IMR-90 (cell line): ENCODE results near the gene CEP128. TPM values are rescaled to one million over a fixed set of nuclear protein-coding genes. Genes with fewer than 3 reads are reported as not detected.

Experiments
- ATAC-seq: fragments of 200-7000 bp; cut with Tn5 transposase; 2 replicates; pipeline ENCODE4 v1.9.1; 2020; ENCODE audit warnings: low read depth, mild to moderate bottlenecking, moderate library complexity
- BruUV-seq: library from RNA; stranded (reverse); fragments of 400-500 nt; replicated peaks from 2 replicates; lab custom pipeline; 2021; lab: Mats Ljungman, UMichigan
- CTCF ChIA-PET: fragments of 300-600 bp; formaldehyde crosslinking; extraction: SDS; loops from one replicate; lab custom pipeline; 2021; ENCODE audit warnings: antibody characterized with exemption; lab: Yijun Ruan, JAX
- POLR2A ChIA-PET: fragments of 300-600 bp; sonication (Branson Sonifier 250); formaldehyde crosslinking; loops from one replicate; lab custom pipeline; 2022; ENCODE audit warnings: antibody characterized with exemption; ENCODE audit not compliant: unreplicated experiment; lab: Charles Lee
- DNase-seq: peaks from one replicate; pipeline ENCODE4 v3.0.0; 2013
- H2AFZ ChIP-seq: replicated peaks from 2 replicates; pipeline ENCODE3; 2013; ENCODE audit warnings: low read length, mild to moderate bottlenecking; ENCODE audit not compliant: poor library complexity
- H2AK5ac ChIP-seq: 2 replicates; pipeline ENCODE4 v1.6.1; 2013; ENCODE audit warnings: low read depth, low read length, inconsistent platforms
- H2AK9ac ChIP-seq: replicated peaks from 2 replicates; pipeline ENCODE3; 2013; ENCODE audit warnings: mild to moderate bottlenecking, low read depth, low read length, moderate library complexity; ENCODE audit not compliant: poor library complexity
- H2BK120ac ChIP-seq: 2 replicates; pipeline ENCODE4 v1.6.1; 2013; ENCODE audit warnings: low read depth, low read length, inconsistent platforms
- H2BK15ac ChIP-seq: 3 replicates; pipeline ENCODE4 v1.6.1; 2013; ENCODE audit warnings: low read depth, low read length, inconsistent platforms
- H2BK20ac ChIP-seq: 2 replicates; pipeline ENCODE4 v1.6.1; 2013; ENCODE audit warnings: low read depth, mild to moderate bottlenecking, inconsistent platforms, low read length, moderate library complexity
- H2BK5ac ChIP-seq: 2 replicates; pipeline ENCODE4 v1.6.1; 2013; ENCODE audit warnings: mild to moderate bottlenecking, low read depth, low read length, inconsistent platforms; ENCODE audit not compliant: poor library complexity, severe bottlenecking
- H3K14ac ChIP-seq: replicated peaks from 2 replicates; pipeline ENCODE4 v1.6.1; 2013; ENCODE audit warnings: low read depth, low read length, inconsistent platforms
- H3K18ac ChIP-seq: 2 replicates; pipeline ENCODE4 v1.6.1; 2013; ENCODE audit warnings: low read depth, low read length, control low read depth
- H3K23ac ChIP-seq: 2 replicates; pipeline ENCODE4 v1.6.1; 2013; ENCODE audit warnings: low read depth, low read length, inconsistent platforms
- H3K27ac ChIP-seq: 2 replicates; pipeline ENCODE4 v1.5.1; 2013; ENCODE audit warnings: mild to moderate bottlenecking, control low read depth, low read length; ENCODE audit not compliant: insufficient read depth
- H3K27me3 ChIP-seq: 2 replicates; pipeline ENCODE4 v1.6.1; 2013; ENCODE audit warnings: low read length; ENCODE audit not compliant: control insufficient read depth, insufficient read depth
- H3K36me3 ChIP-seq: 2 replicates; pipeline ENCODE4 v1.6.1; 2013; ENCODE audit warnings: low read length, mixed read lengths; ENCODE audit not compliant: control insufficient read depth, insufficient read depth
- H3K4ac ChIP-seq: 2 replicates; pipeline ENCODE4 v1.6.1; 2013; ENCODE audit warnings: low read depth, low read length, inconsistent platforms
- H3K4me1 ChIP-seq: 2 replicates; pipeline ENCODE4 v1.6.1; 2013; ENCODE audit warnings: low read length, mixed read lengths; ENCODE audit not compliant: control insufficient read depth, insufficient read depth
- H3K4me2 ChIP-seq: 2 replicates; pipeline ENCODE4 v1.6.1; 2013; ENCODE audit warnings: low read depth, mild to moderate bottlenecking, control low read depth, low read length, moderate library complexity
- H3K4me3 ChIP-seq: 2 replicates; pipeline ENCODE4 v1.5.1; 2013; ENCODE audit warnings: low read depth, mild to moderate bottlenecking, control low read depth, low read length, moderate library complexity; ENCODE audit not compliant: insufficient read depth
- H3K56ac ChIP-seq: 2 replicates; pipeline ENCODE4 v1.6.1; 2013; ENCODE audit warnings: low read length, inconsistent platforms; ENCODE audit not compliant: insufficient read depth; ENCODE audit errors: extremely low read depth
- H3K79me1 ChIP-seq, 2 experiments: 2 replicates each; pipeline ENCODE4 v1.6.1; 2013; ENCODE audit warnings: low read length in 2 of 2, inconsistent platforms in 1 of 2, low read depth in 1 of 2
- H3K9ac ChIP-seq: 2 replicates; pipeline ENCODE4 v1.6.1; 2013; ENCODE audit warnings: low read depth, low read length, control low read depth
- H3K9me1 ChIP-seq: 2 replicates; pipeline ENCODE4 v1.6.1; 2013; ENCODE audit warnings: low read length, inconsistent platforms; ENCODE audit not compliant: insufficient read depth
- H3K9me3 ChIP-seq: 2 replicates; pipeline ENCODE4 v1.6.1; 2013; ENCODE audit warnings: low read length; ENCODE audit not compliant: control insufficient read depth, insufficient read depth
- H4K20me1 ChIP-seq: 2 replicates; pipeline ENCODE4 v1.6.1; 2013; ENCODE audit warnings: low read length, inconsistent platforms; ENCODE audit not compliant: insufficient read depth
- H4K5ac ChIP-seq: 2 replicates; pipeline ENCODE4 v1.6.1; 2013; ENCODE audit warnings: mild to moderate bottlenecking, low read depth, low read length, control low read depth
- H4K8ac ChIP-seq, 2 experiments: 2 replicates each; pipeline ENCODE4 v1.6.1; 2013; ENCODE audit warnings: low read depth in 2 of 2, low read length in 2 of 2, control low read depth in 1 of 2, inconsistent platforms in 1 of 2
- H4K91ac ChIP-seq: 2 replicates; pipeline ENCODE4 v1.6.1; 2013; ENCODE audit warnings: low read depth, low read length, inconsistent platforms; ENCODE audit not compliant: insufficient read depth
- BHLHE40 ChIP-seq: fragments of 150-350 bp; IDR thresholded peaks from 2 replicates; pipeline ENCODE4 v1.6.1; 2016; ENCODE audit warnings: mild to moderate bottlenecking, low read depth, low read length
- CEBPB ChIP-seq: IDR thresholded peaks from 2 replicates; pipeline ENCODE4 v1.6.1; 2012; ENCODE audit warnings: low read depth, low read length, improper control_type of control experiment
- CHD1 ChIP-seq: IDR thresholded peaks from 2 replicates; pipeline ENCODE4 v1.6.1; 2012; ENCODE audit warnings: low read depth, low read length, improper control_type of control experiment
- CTCF ChIP-seq: conservative IDR thresholded peaks from 2 replicates; pipeline ENCODE4 v1.5.1; 2012; ENCODE audit warnings: mild to moderate bottlenecking, low read depth, low read length, improper control_type of control experiment
- MAZ ChIP-seq: IDR thresholded peaks from 2 replicates; pipeline ENCODE4 v1.6.1; 2012; ENCODE audit warnings: low read depth, mild to moderate bottlenecking, low read length, improper control_type of control experiment, moderate library complexity, borderline replicate concordance
- MXI1 ChIP-seq: IDR thresholded peaks from 2 replicates; pipeline ENCODE4 v1.6.1; 2012; ENCODE audit warnings: low read depth, mild to moderate bottlenecking, low read length, moderate library complexity, borderline replicate concordance
- POLR2A ChIP-seq: IDR thresholded peaks from 2 replicates; pipeline ENCODE4 v1.6.1; 2012; ENCODE audit warnings: mild to moderate bottlenecking, low read depth, low read length
- RAD21 ChIP-seq: IDR thresholded peaks from 2 replicates; pipeline ENCODE4 v1.6.1; 2012; ENCODE audit warnings: low read length, improper control_type of control experiment
- RCOR1 ChIP-seq: IDR thresholded peaks from 2 replicates; pipeline ENCODE4 v1.6.1; 2012; ENCODE audit warnings: mild to moderate bottlenecking, low read length, improper control_type of control experiment; ENCODE audit not compliant: insufficient replicate concordance
- RFX5 ChIP-seq: IDR thresholded peaks from 2 replicates; pipeline ENCODE4 v1.8.0; 2012; ENCODE audit warnings: low read depth, mild to moderate bottlenecking, low read length, moderate library complexity
- SMC3 ChIP-seq: fragments of 150-350 bp; IDR thresholded peaks from 2 replicates; pipeline ENCODE4 v1.6.1; 2016; ENCODE audit warnings: low read depth, mild to moderate bottlenecking, antibody characterized with exemption, low read length, moderate library complexity
- USF2 ChIP-seq: fragments of 150-350 bp; IDR thresholded peaks from 2 replicates; pipeline ENCODE4 v1.6.1; 2017; ENCODE audit warnings: mild to moderate bottlenecking, antibody characterized with exemption, low read length, low read depth
- WGBS, 2 experiments: methylation state at CpG; one replicate each; pipeline versions ENCODE4 v1.1.5 to v1.1.7; 2013; ENCODE audit warnings: missing lambda C conversion rate in 2 of 2; ENCODE audit not compliant: insufficient read length in 1 of 2; ENCODE audit errors: extremely low coverage in 2 of 2; 5-methylcytosine and 5-hydroxymethylcytosine counted together
- dilution Hi-C: fragments of 300-500 bp; cut with HindIII; formaldehyde crosslinking; loops from one replicate; pipeline ENCODE4 v1.14.3; 2018; ENCODE audit warnings: low sequenced_read_pairs; ENCODE audit not compliant: unreplicated experiment
- in situ Hi-C: fragments of 300-500 bp; cut with MboI; formaldehyde crosslinking; loops from 3 replicates; pipeline ENCODE4 v1.14.3; 2019; ENCODE audit warnings: low sequenced_read_pairs, inconsistent platforms, mixed read lengths
- intact Hi-C: fragments of 100-400 bp; cut with micrococcal nuclease; formaldehyde crosslinking; loops from 2 replicates; pipeline ENCODE4 v1.10.0; 2022
- polyA plus RNA-seq, 3 experiments: library from polyadenylated mRNA; depleted of rRNA; stranded (reverse); fragments of >200 nt; gene quantifications; 2 replicates each; pipeline ENCODE4 v1.2.3, GENCODE V29; 2012; ENCODE audit warnings: low replicate concordance in 1 of 3
- total RNA-seq: library from RNA; depleted of rRNA; stranded (reverse); fragments of >200 nt; gene quantifications from 2 replicates; pipeline ENCODE4 v1.2.3, GENCODE V29; 2012

CEP128 gene
- total and polyA plus RNA-seq, 2 of the 4 experiments (the other 2 are of a cell fraction), result 1.9 to 5.7 TPM

- Histone ChIP-seq H2AK5ac (no peak overlapping the region), H3K36me3 (no peaks in the 10 kb centered on the region), H3K9me3 (no peaks in the 10 kb centered on the region), H2BK20ac (no peak overlapping the region), H4K5ac (no peak overlapping the region), H2BK15ac (no peak overlapping the region), H3K4me1 (no peaks in the 10 kb centered on the region; the same call in 1 of the 2 replicates), H3K4ac (no peak overlapping the region), H3K14ac (no peak overlapping the region), H4K8ac (no peak overlapping the region), H2BK120ac (no peak overlapping the region), H3K4me3 (no peak overlapping the region), H3K56ac (no peak overlapping the region), H2AFZ (no peak overlapping the region), H3K23ac (no peak overlapping the region), H2BK5ac (no peak overlapping the region), H3K9me1 (0 out of 2 replicates have a peak, but pooled peaks cover 3% of the 10 kb centered on the region), H2AK9ac (no peak overlapping the region), H3K4me2 (no peak overlapping the region), H3K79me1 (no peaks in the 10 kb centered on the region), H3K27me3 (no peaks in the 10 kb centered on the region), H3K9ac (no peak overlapping the region), H3K18ac (no peak overlapping the region), H3K27ac (no peak overlapping the region), H4K91ac (no peak overlapping the region), H4K20me1 (no peaks in the 10 kb centered on the region)
- POLR2A ChIA-PET, result no interaction called here
- CTCF ChIA-PET, result no interaction called here
- peak; percentile 16 for DNase-seq
- intact Hi-C loops, result no loop called here
- 80% methylated on average over 2 of the region's 3 CpGs; no CpG with 5 or more reads in 1 of the 2 experiments for WGBS, 2 experiments
- no peak for TF ChIP-seq CTCF
- TF ChIP-seq MXI1, result no peak
- TF ChIP-seq POLR2A, result no peak
- TF ChIP-seq RCOR1, result no peak
- no peak for TF ChIP-seq SMC3
- no peak for TF ChIP-seq MAZ
- TF ChIP-seq RFX5, result no peak
- TF ChIP-seq CEBPB, result no peak
- no peak for TF ChIP-seq RAD21
- no peak for TF ChIP-seq BHLHE40
- no peak for TF ChIP-seq CHD1
- no peak for TF ChIP-seq USF2
- dilution Hi-C loops, result no loop called here
- in situ Hi-C loops, result no loop called here
- no TSS peak for BruUV-seq
- no peak for ATAC-seq
Measured at GRCh38 chr14:80653956-80654355, 287.6 kb downstream of the CEP128 start.
